ENCODE measurements around the gene PTPRT. TPM values are rescaled to one million over a fixed set of nuclear protein-coding genes. Genes with fewer than 3 reads are reported as not detected.

PTPRT gene
- total RNA-seq, 1 experiment from 2014 or later, result not detected

GRCh38 chr20:42949950-42950349, 239.8 kb downstream of the PTPRT start:
- ChIA-PET CTCF (no interaction called here), POLR2A (ENCODE audit: low non-redundant PET) (no interaction called here)
- H3K27me3 ChIP-seq (replicated peaks; ENCODE audit: insufficient read depth, low read depth, low read length, poor library complexity), result no peaks in the 10 kb centered on the region

DNA sequence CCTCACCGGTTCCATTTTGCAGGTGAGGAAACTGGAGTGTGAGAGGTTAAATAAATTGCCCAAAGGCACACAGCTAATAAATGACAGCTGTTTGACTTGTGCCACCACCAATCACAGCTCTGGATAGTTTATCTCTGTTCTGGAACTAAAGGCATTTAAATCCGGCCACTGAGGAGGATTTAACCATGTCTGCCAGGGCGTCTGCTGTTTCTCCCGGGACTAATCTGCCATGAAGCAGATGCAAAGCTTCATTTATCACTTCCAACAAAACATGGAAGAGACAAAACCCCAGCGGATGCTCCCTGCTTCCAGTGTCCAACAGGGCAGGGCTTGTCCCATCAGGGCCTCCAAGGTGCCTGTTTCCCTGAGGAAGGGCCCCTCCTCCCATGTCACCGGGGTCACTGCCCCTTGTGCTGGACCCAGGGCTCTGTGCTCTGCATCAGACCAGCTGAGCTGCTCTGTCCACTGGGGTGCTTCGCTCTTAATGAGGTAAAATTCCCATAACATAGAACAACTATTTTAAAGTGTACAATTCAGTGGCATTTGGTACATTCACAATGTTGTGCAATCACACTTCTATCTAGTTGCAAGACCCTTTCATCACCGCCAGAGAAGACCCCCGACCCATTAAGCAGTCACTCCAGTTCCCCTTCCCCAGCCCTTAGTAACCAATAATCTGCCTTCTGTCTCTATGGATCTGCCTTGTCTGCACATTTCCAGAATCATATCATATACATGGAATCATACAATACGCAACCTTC, 244.3 kb downstream of the PTPRT start:
- no peak for TF ChIP-seq EZH2 (IDR thresholded peaks at IDR 0.05; ENCODE audit: borderline replicate concordance, low read depth, low read length, poor library complexity, severe bottlenecking)
- TF ChIP-seq, protein P1, sequence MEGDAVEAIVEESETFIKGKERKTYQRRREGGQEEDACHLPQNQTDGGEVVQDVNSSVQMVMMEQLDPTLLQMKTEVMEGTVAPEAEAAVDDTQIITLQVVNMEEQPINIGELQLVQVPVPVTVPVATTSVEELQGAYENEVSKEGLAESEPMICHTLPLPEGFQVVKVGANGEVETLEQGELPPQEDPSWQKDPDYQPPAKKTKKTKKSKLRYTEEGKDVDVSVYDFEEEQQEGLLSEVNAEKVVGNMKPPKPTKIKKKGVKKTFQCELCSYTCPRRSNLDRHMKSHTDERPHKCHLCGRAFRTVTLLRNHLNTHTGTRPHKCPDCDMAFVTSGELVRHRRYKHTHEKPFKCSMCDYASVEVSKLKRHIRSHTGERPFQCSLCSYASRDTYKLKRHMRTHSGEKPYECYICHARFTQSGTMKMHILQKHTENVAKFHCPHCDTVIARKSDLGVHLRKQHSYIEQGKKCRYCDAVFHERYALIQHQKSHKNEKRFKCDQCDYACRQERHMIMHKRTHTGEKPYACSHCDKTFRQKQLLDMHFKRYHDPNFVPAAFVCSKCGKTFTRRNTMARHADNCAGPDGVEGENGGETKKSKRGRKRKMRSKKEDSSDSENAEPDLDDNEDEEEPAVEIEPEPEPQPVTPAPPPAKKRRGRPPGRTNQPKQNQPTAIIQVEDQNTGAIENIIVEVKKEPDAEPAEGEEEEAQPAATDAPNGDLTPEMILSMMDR (conservative IDR thresholded peaks at IDR 0.05; ENCODE audit: low read depth, low read length), result no peak
- BruUV-seq (replicated peaks), result no TSS peak
- Histone ChIP-seq H3K9me3 (ENCODE audit: low read depth, low read length, poor library complexity, severe bottlenecking) (no peaks in the 10 kb centered on the region), H3K27ac (ENCODE audit: low read depth, low read length, poor library complexity, severe bottlenecking) (no peak overlapping the region), H3K27me3 (replicated peaks; ENCODE audit: insufficient read depth, low read depth, low read length, poor library complexity) (peaks cover 4% of the 10 kb centered on the region), H3K4me1 (ENCODE audit: insufficient read depth, low read length, poor library complexity, severe bottlenecking) (no peaks in the 10 kb centered on the region), H3K4me3 (ENCODE audit: low read depth, low read length, poor library complexity, severe bottlenecking) (no peak overlapping the region), H3K36me3 (ENCODE audit: insufficient read depth, low read length, poor library complexity, severe bottlenecking) (no peaks in the 10 kb centered on the region)
- POLR2A ChIA-PET (ENCODE audit: low non-redundant PET), result no interaction called here
- intact Hi-C loops (cut with micrococcal nuclease; ENCODE audit: unreplicated experiment), result no loop called here
- CTCF ChIA-PET, result no interaction called here
- DNase-seq (ENCODE audit: low spot score), result no peak

More at GRCh38 chr20:42949950-42950349, 239.8 kb downstream of the PTPRT start:
- H3K4me3 ChIP-seq (ENCODE audit: low read depth, low read length, poor library complexity, severe bottlenecking), result no peak overlapping the region
- no peaks in the 10 kb centered on the region for H3K4me1 ChIP-seq (ENCODE audit: insufficient read depth, low read length, poor library complexity, severe bottlenecking)
- intact Hi-C loops (cut with micrococcal nuclease; ENCODE audit: unreplicated experiment), result no loop called here
- no peak overlapping the region for H3K27ac ChIP-seq (ENCODE audit: low read depth, low read length, poor library complexity, severe bottlenecking)
- no peaks in the 10 kb centered on the region for H3K9me3 ChIP-seq (ENCODE audit: low read depth, low read length, poor library complexity, severe bottlenecking)
- no TSS peak for BruUV-seq (replicated peaks)
- H3K36me3 ChIP-seq (ENCODE audit: insufficient read depth, low read length, poor library complexity, severe bottlenecking), result no peaks in the 10 kb centered on the region
- TF ChIP-seq, protein P1 (conservative IDR thresholded peaks at IDR 0.05; ENCODE audit: low read depth, low read length), result no peak
- no peak for TF ChIP-seq EZH2 (IDR thresholded peaks at IDR 0.05; ENCODE audit: borderline replicate concordance, low read depth, low read length, poor library complexity, severe bottlenecking)
- no peak for DNase-seq (ENCODE audit: low spot score)

- no peaks in the 10 kb centered on the region for H3K9me3 ChIP-seq (ENCODE audit: low read depth, low read length, poor library complexity, severe bottlenecking)
- no peaks in the 10 kb centered on the region for H3K36me3 ChIP-seq (ENCODE audit: insufficient read depth, low read length, poor library complexity, severe bottlenecking)
- CTCF ChIA-PET, result interaction anchor here (0.7 kb wide), 1 partner anchor 67 kb away, joined by 3 read pairs; no protein-coding TSS in a partner anchor
- intact Hi-C loops (cut with micrococcal nuclease; ENCODE audit: unreplicated experiment), result no loop called here
- POLR2A ChIA-PET (ENCODE audit: low non-redundant PET), result interaction anchor here (0.7 kb wide), 1 partner anchor 906 kb away, joined by 3 read pairs; no protein-coding TSS in a partner anchor
- H3K4me3 ChIP-seq (ENCODE audit: low read depth, low read length, poor library complexity, severe bottlenecking), result no peak overlapping the region
- no peak overlapping the region for H3K27ac ChIP-seq (ENCODE audit: low read depth, low read length, poor library complexity, severe bottlenecking)
- no peaks in the 10 kb centered on the region for H3K4me1 ChIP-seq (ENCODE audit: insufficient read depth, low read length, poor library complexity, severe bottlenecking)
- BruUV-seq (replicated peaks), result no TSS peak
- peaks cover 4% of the 10 kb centered on the region for H3K27me3 ChIP-seq (replicated peaks; ENCODE audit: insufficient read depth, low read depth, low read length, poor library complexity)
- DNase-seq (ENCODE audit: low spot score), result no peak
- TF ChIP-seq EZH2 (IDR thresholded peaks at IDR 0.05; ENCODE audit: borderline replicate concordance, low read depth, low read length, poor library complexity, severe bottlenecking), result no peak
- TF ChIP-seq, protein P1 (conservative IDR thresholded peaks at IDR 0.05; ENCODE audit: low read depth, low read length), result no peak
These were observed 248.1 kb downstream of the PTPRT start for GRCh38 chr20:42941629-42942028.
